Immature natural killer cell (primary cell): ENCODE data around the gene SPATA21. TPM values are rescaled to one million over a fixed set of nuclear protein-coding genes. Genes with fewer than 3 reads are reported as not detected.
"Not testable (repeated sequence)": the region's sequence is repeated elsewhere in the genome, so short reads cannot be mapped to it uniquely, and the experiment has no call there.

Source experiments
- DNase-seq, 3 donors: peaks; one replicate each; pipeline ENCODE4 v3.0.0; 2022; ENCODE audit warnings: mixed read lengths in 1 of 3
- H3K27ac Mint-ChIP-seq, 6 donors: one replicate each; pipeline ENCODE4 v1.8.0; 2020; ENCODE audit warnings: mixed read lengths in 6 of 6, mild to moderate bottlenecking in 5 of 6, inconsistent platforms in 4 of 6, moderate library complexity in 3 of 6
- H3K27me3 Mint-ChIP-seq, 3 donors: one replicate each; pipeline ENCODE4 v1.8.0; 2020 to 2021; ENCODE audit warnings: low read depth in 3 of 3, mild to moderate bottlenecking in 3 of 3, mixed read lengths in 3 of 3, moderate library complexity in 3 of 3, inconsistent platforms in 1 of 3
- H3K36me3 Mint-ChIP-seq, 3 donors: one replicate each; pipeline ENCODE4 v1.8.0; 2020; ENCODE audit warnings: mixed read lengths in 3 of 3, inconsistent platforms in 2 of 3, mild to moderate bottlenecking in 2 of 3
- H3K4me1 Mint-ChIP-seq, 2 donors: one replicate each; pipeline ENCODE4 v1.8.0; 2020; ENCODE audit warnings: inconsistent platforms in 2 of 2, mild to moderate bottlenecking in 2 of 2, mixed read lengths in 2 of 2, moderate library complexity in 1 of 2
- H3K4me3 Mint-ChIP-seq, 5 donors: one replicate each; pipeline ENCODE4 v1.8.0; 2020; ENCODE audit warnings: mild to moderate bottlenecking in 5 of 5, mixed read lengths in 5 of 5, inconsistent platforms in 3 of 5, moderate library complexity in 3 of 5
- H3K9me3 Mint-ChIP-seq, 6 donors: one replicate each; pipeline ENCODE4 v1.8.0; 2020; ENCODE audit warnings: mild to moderate bottlenecking in 6 of 6, mixed read lengths in 6 of 6, inconsistent platforms in 4 of 6, moderate library complexity in 3 of 6
- polyA plus RNA-seq, 3 donors: library from polyadenylated mRNA; unstranded; fragments of 300-500 nt; fragmentation: Illumina TruSeq; gene quantifications; one replicate each; pipeline ENCODE4 v1.2.3, GENCODE V29; 2021

Gene SPATA21
- polyA plus RNA-seq, 3 donors from 2014 or later: not detected

- Mint-ChIP-seq H3K36me3 (peaks cover 4 to 8% (median 6%) of the 10 kb centered on the region in 3 donors), H3K27me3 (peaks cover 0 to 2% (median 0%) of the 10 kb centered on the region in 3 donors), H3K27ac (peak overlapping the region in 3 of 6 donors; percentile 40 to 67 (median 53)), H3K4me1 (peaks cover 75 to 80% of the 10 kb centered on the region in 2 donors), H3K4me3 (peak overlapping the region in 2 of 5 donors; percentile 6 to 22), H3K9me3 (no peaks in the 10 kb centered on the region)
- DNase-seq: no peak
Observed at GRCh38 chr1:16376971-16377370, 60.3 kb downstream of the SPATA21 start.

DNA sequence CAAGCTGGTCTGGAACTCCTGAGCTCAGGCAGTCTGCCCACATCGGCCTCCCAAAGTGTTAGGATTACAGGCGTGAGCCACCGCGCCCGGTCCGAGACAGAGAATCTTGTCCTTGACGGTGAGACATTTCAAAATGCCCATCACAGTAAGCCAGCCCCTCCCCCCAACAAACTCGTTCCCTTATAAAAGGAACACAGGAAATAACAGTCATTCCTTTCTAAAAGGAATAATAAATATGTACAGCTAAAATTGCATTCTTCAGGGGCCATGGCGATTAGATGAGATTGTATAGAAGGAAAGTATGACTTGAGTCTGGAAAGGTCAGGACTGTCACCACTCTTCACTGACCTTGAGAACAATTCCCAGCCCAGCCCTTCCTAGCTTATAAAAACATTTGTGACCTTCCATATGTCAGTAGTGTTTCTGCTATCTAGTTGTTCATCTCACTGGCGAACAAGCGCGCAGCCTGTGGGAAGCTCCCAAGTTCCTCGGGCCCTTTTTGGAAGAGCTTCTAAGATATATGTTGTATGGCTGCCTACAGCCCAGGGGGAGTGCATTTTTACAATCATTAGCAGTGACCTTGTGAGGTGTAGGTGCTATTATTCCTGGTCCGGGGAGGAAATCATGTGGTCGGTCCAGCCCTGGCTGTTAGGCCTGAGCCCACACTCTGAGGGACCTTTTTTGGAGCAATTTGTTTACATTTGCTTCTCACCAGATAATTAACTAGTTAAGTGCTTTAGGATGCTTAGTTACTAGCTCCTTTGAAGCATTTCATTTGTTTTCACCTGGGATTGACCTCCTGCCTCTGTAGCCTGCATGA, 61.5 kb downstream of the SPATA21 start:
- Mint-ChIP-seq H3K36me3 (peaks cover 4 to 8% (median 6%) of the 10 kb centered on the region in 3 donors), H3K9me3 (no peaks in the 10 kb centered on the region), H3K27me3 (peaks cover 0 to 2% (median 0%) of the 10 kb centered on the region in 3 donors), H3K4me3 (no peak overlapping the region), H3K27ac (peak overlapping the region in 4 of 6 donors; percentile 27 to 71 (median 46)), H3K4me1 (peaks cover 81 to 86% of the 10 kb centered on the region in 2 donors)
- no peak for DNase-seq

- peaks cover 0 to 2% (median 0%) of the 10 kb centered on the region in 3 donors for H3K27me3 Mint-ChIP-seq
- peak overlapping the region in 4 of 6 donors; percentile 2 to 44 (median 25) for H3K27ac Mint-ChIP-seq
- no peak for DNase-seq
- H3K4me1 Mint-ChIP-seq: peaks cover 78 to 83% of the 10 kb centered on the region in 2 donors
- H3K36me3 Mint-ChIP-seq: peaks cover 4 to 8% (median 6%) of the 10 kb centered on the region in 3 donors
- peak overlapping the region in 1 of 5 donors; percentile 21 for H3K4me3 Mint-ChIP-seq
- H3K9me3 Mint-ChIP-seq: no peaks in the 10 kb centered on the region
Observed at GRCh38 chr1:16374266-16374665, 63.0 kb downstream of the SPATA21 start.

DNA sequence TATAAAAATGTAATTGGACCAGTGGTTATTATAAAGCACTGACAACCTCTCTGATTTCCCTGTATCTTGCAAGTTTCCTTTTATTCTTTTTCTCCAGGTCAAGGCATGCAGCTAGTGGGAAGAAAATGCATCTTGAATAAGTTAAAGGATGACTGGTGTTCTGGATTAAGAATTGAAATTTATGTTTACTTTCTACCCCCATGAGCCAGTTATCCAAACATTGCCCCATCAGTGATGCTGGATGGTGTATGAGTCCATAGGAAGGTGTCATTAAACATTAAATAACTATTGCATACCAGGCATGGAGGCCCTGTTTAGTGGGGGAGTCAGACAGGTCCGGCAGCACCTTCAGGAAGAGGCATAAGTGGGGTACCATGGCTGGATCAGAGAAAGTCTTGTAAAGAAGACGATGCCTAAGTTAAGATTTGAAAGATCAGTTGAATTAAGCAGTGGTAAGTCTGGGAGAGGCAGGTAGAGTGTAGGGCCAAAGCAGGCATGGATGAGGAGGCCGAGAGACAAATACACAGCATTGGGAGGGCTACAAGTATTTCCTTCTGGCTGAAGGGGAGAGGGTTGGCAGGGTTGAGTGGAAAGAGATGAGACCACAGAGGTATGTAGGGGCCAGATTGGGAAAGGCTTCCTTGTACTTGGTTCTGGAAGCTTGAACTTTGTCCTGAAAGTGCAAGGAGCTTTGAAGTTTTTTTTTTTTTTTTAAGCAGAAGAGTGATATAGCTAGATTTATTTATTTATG, 64.5 kb downstream of the SPATA21 start:
- Mint-ChIP-seq H3K9me3 (no peaks in the 10 kb centered on the region), H3K27ac (peak overlapping the region in 5 of 6 donors; percentile 19 to 46 (median 33)), H3K36me3 (peaks cover 4 to 8% (median 4%) of the 10 kb centered on the region in 3 donors), H3K4me3 (peak overlapping the region; percentile 4 to 53 (median 14)), H3K4me1 (peaks cover 82 to 83% of the 10 kb centered on the region in 2 donors), H3K27me3 (peaks cover 0 to 4% (median under 1%) of the 10 kb centered on the region in 3 donors)
- no peak for DNase-seq

- Mint-ChIP-seq H3K4me1 (peaks cover 74 to 78% of the 10 kb centered on the region in 2 donors), H3K9me3 (no peaks in the 10 kb centered on the region), H3K4me3 (peak overlapping the region; percentile 14 to 55 (median 52)), H3K27me3 (peaks cover 0 to 13% (median 4%) of the 10 kb centered on the region in 3 donors), H3K36me3 (peaks cover 3 to 8% (median 4%) of the 10 kb centered on the region in 3 donors), H3K27ac (peak overlapping the region; percentile 33 to 77 (median 54))
- DNase-seq: no peak
Observed at GRCh38 chr1:16371725-16372124, 65.5 kb downstream of the SPATA21 start.

DNA sequence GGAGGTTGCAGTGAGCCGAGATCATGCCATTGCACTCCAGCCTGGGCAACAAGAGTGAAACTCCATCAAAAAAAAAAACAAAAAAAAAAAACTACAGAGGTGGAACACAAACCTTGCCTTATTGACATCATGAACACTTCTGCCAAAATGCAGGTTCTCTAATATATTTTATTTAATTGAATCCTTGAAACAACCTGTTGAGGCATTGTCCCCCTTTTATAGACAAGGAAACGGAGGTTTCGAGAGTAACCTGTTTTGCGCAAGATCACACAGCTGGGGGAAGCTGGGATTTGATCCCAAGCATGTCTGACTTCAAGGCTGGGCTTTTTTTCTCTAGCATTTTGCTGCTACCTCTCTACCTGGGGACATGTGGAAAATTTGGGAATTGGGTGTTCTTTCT, 67.4 kb downstream of the SPATA21 start:
- peaks cover 3 to 4% (median 4%) of the 10 kb centered on the region in 3 donors for H3K36me3 Mint-ChIP-seq

GRCh38 chr1:16367968-16368890, 69.0 kb downstream of the SPATA21 start:
- peak overlapping the region; percentile 90 to 99 (median 98) for H3K4me3 Mint-ChIP-seq
- no peak for DNase-seq
- H3K27me3 Mint-ChIP-seq: peaks cover 0 to 13% (median 4%) of the 10 kb centered on the region in 3 donors
- peaks cover 47 to 52% of the 10 kb centered on the region in 2 donors for H3K4me1 Mint-ChIP-seq
- peaks cover 3 to 4% (median 4%) of the 10 kb centered on the region in 3 donors for H3K36me3 Mint-ChIP-seq
- H3K9me3 Mint-ChIP-seq: no peaks in the 10 kb centered on the region
- H3K27ac Mint-ChIP-seq: peak overlapping the region; percentile 97 to 100 (median 99)

More for the DNA sequence above, 67.4 kb downstream of the SPATA21 start:
- Mint-ChIP-seq H3K4me3 (peak overlapping the region in 1 of 5 donors; percentile 99), H3K27ac (peak overlapping the region in 2 of 6 donors; percentile 99), H3K27me3 (peaks cover 0 to 13% (median 4%) of the 10 kb centered on the region in 3 donors), H3K9me3 (no peaks in the 10 kb centered on the region), H3K4me1 (peaks cover 58 to 64% of the 10 kb centered on the region in 2 donors)
- no peak for DNase-seq

GRCh38 chr1:16367258-16367967, 69.8 kb downstream of the SPATA21 start:
- H3K4me1 Mint-ChIP-seq: peaks cover 40 to 44% of the 10 kb centered on the region in 2 donors
- H3K27me3 Mint-ChIP-seq: peaks cover 0 to 13% (median 5%) of the 10 kb centered on the region in 3 donors
- peak overlapping the region; percentile 90 to 99 (median 98) for H3K4me3 Mint-ChIP-seq
- no peaks in the 10 kb centered on the region for H3K9me3 Mint-ChIP-seq
- no peaks in the 10 kb centered on the region for H3K36me3 Mint-ChIP-seq
- H3K27ac Mint-ChIP-seq: peak overlapping the region; percentile 97 to 100 (median 99)
- DNase-seq: peak; percentile 90 to 92 (median 91)

DNA sequence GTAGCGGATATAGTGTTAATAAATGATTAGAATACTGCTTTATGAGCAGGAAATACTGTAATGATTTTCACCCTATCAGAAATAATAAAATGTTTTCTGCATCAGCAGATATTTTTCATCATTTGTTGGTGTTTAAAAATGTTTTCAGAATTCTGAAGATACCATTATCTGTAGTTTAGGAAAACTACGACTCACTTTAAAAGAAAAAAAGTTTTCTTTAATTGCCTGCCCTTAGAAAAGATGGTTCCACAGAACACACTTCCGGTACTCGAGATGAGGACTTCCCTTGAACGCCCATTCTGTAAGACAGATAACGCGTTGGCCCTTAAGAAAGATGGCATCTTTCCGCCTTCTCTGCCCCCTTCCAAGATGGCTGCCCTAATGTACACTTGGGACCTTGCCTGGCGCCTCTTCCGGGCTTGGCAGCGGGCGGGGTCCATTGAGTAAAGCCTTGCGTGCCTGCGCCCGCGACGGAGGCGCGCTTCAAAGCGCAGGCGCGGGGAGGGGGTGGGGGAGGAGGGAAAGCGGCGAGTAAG, 70.4 kb downstream of the SPATA21 start, which contains the start of gene SZRD1:
TSS of gene SZRD1 (plus strand) at position 521 of the 536 bp plus-strand sequence. CDS start 16 bp downstream, outside the sequence.
- peak; percentile 95 to 97 (median 96) for DNase-seq
- no peaks in the 10 kb centered on the region for H3K9me3 Mint-ChIP-seq
- peak within 1 kb of the TSS; percentile 90 to 99 (median 98) for H3K4me3 Mint-ChIP-seq
- peaks cover 34 to 38% of the 10 kb centered on the region in 2 donors for H3K4me1 Mint-ChIP-seq
- no peaks in the 10 kb centered on the region for H3K36me3 Mint-ChIP-seq
- H3K27me3 Mint-ChIP-seq: peaks cover 0 to 13% (median 5%) of the 10 kb centered on the region in 3 donors
- peak within 1 kb of the TSS; percentile 97 to 100 (median 99) for H3K27ac Mint-ChIP-seq

DNA sequence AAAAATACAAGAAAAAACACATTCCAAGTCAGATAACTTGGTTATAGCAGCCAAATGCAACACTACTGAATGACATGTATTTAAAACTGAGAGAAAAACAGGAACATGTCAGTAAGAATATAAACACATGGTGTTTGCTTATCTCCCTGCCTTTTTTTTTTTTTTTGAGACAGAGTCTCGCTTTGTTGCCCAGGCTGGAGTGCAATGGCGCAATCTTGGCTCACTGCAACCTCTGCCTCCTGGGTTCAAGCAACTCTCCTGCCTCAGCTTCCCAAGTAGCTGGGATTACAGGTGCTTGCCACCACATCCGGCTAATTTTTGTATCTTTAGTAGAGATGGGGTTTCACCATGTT, 72.1 kb downstream of the SPATA21 start:
- H3K36me3 Mint-ChIP-seq, H3K9me3 Mint-ChIP-seq, H3K4me3 Mint-ChIP-seq, H3K27ac Mint-ChIP-seq, DNase-seq: not testable (repeated sequence)
- Mint-ChIP-seq H3K27me3 (peaks cover 0 to 13% (median 5%) of the 10 kb centered on the region in 3 donors), H3K4me1 (peaks cover 24 to 26% of the 10 kb centered on the region in 2 donors)

DNA sequence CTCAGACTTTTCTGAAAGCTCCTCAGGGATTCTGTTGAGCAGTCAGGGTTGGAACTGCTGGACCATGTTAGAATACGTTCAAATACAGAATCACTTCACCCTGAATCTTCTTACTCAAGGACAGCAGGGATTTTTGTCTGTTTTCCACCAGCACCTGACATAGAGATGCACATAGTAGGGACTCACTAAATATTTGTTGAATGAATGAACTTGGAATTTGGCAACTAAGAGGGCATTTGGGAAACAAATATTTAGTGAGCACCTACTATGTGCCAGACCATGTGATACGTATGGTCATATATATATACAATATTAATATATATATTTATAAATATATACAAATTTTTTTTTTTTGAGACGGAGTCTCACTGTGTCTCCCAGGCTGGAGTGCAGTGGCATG, 80.4 kb downstream of the SPATA21 start:
- Mint-ChIP-seq H3K4me1 (peaks cover 8 to 9% of the 10 kb centered on the region in 2 donors), H3K9me3 (no peaks in the 10 kb centered on the region), H3K27me3 (peaks cover 0 to 11% (median 3%) of the 10 kb centered on the region in 3 donors), H3K27ac (no peak overlapping the region), H3K36me3 (no peaks in the 10 kb centered on the region), H3K4me3 (no peak overlapping the region)
- DNase-seq: no peak

GRCh38 chr1:16354619-16355018, 82.6 kb downstream of the SPATA21 start:
- peaks cover 0 to 10% (median 7%) of the 10 kb centered on the region in 3 donors for H3K27me3 Mint-ChIP-seq
- H3K36me3 Mint-ChIP-seq: no peaks in the 10 kb centered on the region
- H3K4me3 Mint-ChIP-seq: peak overlapping the region in 3 of 5 donors; percentile 2 to 21 (median 6)
- peaks cover 26 to 31% of the 10 kb centered on the region in 2 donors for H3K4me1 Mint-ChIP-seq
- no peak for DNase-seq
- H3K27ac Mint-ChIP-seq: peak overlapping the region in 1 of 6 donors; percentile 82
- no peaks in the 10 kb centered on the region for H3K9me3 Mint-ChIP-seq
